ENCODE data around the gene ATF6B.

DNA sequence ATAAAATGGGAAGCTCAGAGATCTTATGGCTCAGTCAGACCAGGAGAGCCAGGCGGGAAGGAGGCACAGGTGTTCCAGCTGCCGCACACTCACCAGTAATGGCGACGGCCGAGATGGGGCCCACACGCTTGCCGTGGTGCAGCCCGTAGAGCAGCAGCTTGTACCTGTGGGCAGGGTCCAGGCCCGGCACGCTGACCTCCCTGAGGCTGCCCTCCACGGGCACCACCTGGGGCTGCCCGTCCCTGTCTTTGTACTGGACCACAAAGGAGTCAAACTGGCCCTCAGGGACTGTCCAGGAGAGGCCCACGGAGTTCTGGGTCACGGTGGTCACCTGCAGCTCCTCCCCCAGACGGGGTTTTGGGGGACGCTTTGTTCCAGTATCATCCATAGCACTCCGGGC, 58.6 kb downstream of the ATF6B start:
- TF ChIP-seq, protein P1, sequence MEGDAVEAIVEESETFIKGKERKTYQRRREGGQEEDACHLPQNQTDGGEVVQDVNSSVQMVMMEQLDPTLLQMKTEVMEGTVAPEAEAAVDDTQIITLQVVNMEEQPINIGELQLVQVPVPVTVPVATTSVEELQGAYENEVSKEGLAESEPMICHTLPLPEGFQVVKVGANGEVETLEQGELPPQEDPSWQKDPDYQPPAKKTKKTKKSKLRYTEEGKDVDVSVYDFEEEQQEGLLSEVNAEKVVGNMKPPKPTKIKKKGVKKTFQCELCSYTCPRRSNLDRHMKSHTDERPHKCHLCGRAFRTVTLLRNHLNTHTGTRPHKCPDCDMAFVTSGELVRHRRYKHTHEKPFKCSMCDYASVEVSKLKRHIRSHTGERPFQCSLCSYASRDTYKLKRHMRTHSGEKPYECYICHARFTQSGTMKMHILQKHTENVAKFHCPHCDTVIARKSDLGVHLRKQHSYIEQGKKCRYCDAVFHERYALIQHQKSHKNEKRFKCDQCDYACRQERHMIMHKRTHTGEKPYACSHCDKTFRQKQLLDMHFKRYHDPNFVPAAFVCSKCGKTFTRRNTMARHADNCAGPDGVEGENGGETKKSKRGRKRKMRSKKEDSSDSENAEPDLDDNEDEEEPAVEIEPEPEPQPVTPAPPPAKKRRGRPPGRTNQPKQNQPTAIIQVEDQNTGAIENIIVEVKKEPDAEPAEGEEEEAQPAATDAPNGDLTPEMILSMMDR (IDR thresholded peaks at IDR 0.05; ENCODE audit: low read depth, low read length): no peak
- no peak for TF ChIP-seq EZH2phosphoT487 (IDR thresholded peaks at IDR 0.05; ENCODE audit: low read depth)
